Stimulated activated CD8-positive, alpha-beta memory T cell treated with anti-CD3 and anti-CD28 coated beads, Interleukin-7, amount 100 ng/mL, for 24 hours (primary cell): Measurements from ENCODE around the gene ALG10.
"Not testable (repeated sequence)": the region's sequence is repeated elsewhere in the genome, so short reads cannot be mapped to it uniquely, and the experiment has no call there.

Source experiments
- DNase-seq: peaks from one replicate; pipeline ENCODE4 v3.0.0-alpha.2; 2020; ENCODE audit warnings: low read depth

ALG10 gene

GRCh38 chr12:34022079-34022830, at the start of gene ALG10:
Gene ALG10 (plus strand): TSS chr12:34022496. CDS start chr12:34022600, 104 bp downstream.
- peak; percentile 87 for DNase-seq

GRCh38 chr12:33972884-33973283, 49.4 kb upstream of the ALG10 start:
- not testable (repeated sequence) for DNase-seq

GRCh38 chr12:33977887-33978286, 44.4 kb upstream of the ALG10 start:
- DNase-seq, result no peak

GRCh38 chr12:33988197-33988805, 34.0 kb upstream of the ALG10 start:
- DNase-seq, result no peak

GRCh38 chr12:33988913-33989312, 33.4 kb upstream of the ALG10 start:
- no peak for DNase-seq

- no peak for DNase-seq
Observed at GRCh38 chr12:33994857-33995808, 27.2 kb upstream of the ALG10 start.

GRCh38 chr12:34008835-34009234, 13.5 kb upstream of the ALG10 start:
- not testable (repeated sequence) for DNase-seq

GRCh38 chr12:34016361-34016760, 5.9 kb upstream of the ALG10 start:
- no peak for DNase-seq

GRCh38 chr12:34021071-34021470, 1.2 kb upstream of the ALG10 start:
- no peak for DNase-seq

- DNase-seq, result not testable (repeated sequence)
Observed at GRCh38 chr12:34027661-34028060, 5.4 kb downstream of the ALG10 start.

- no peak for DNase-seq
Observed at GRCh38 chr12:34030591-34030990, 8.3 kb downstream of the ALG10 start.

- DNase-seq, result no peak
Observed at GRCh38 chr12:34033628-34034296, 11.5 kb downstream of the ALG10 start.

- DNase-seq, result not testable (repeated sequence)
Observed at GRCh38 chr12:34038357-34038756, 16.1 kb downstream of the ALG10 start.

- no peak for DNase-seq
Observed at GRCh38 chr12:34046570-34046969, 24.3 kb downstream of the ALG10 start.

GRCh38 chr12:34047855-34048254, 25.6 kb downstream of the ALG10 start:
- not testable (repeated sequence) for DNase-seq

- DNase-seq, result no peak
Observed at GRCh38 chr12:34048714-34049113, 26.4 kb downstream of the ALG10 start.

- DNase-seq, result no peak
Observed at GRCh38 chr12:34051486-34051885, 29.2 kb downstream of the ALG10 start.

- DNase-seq, result no peak
Observed at GRCh38 chr12:34054938-34055337, 32.6 kb downstream of the ALG10 start.
